Skeletal muscle cell (primary cell): ENCODE data around the gene C5orf15.

Experiments
- DNase-seq: peaks from one replicate; pipeline ENCODE4 v3.0.0-alpha.2; 2010; ENCODE audit warnings: low read depth
- H3K4me3 ChIP-seq: 2 replicates; pipeline ENCODE4 v1.5.1; 2011; ENCODE audit warnings: low read depth, mild to moderate bottlenecking, control low read depth, low read length, moderate library complexity

The C5orf15 gene

DNA sequence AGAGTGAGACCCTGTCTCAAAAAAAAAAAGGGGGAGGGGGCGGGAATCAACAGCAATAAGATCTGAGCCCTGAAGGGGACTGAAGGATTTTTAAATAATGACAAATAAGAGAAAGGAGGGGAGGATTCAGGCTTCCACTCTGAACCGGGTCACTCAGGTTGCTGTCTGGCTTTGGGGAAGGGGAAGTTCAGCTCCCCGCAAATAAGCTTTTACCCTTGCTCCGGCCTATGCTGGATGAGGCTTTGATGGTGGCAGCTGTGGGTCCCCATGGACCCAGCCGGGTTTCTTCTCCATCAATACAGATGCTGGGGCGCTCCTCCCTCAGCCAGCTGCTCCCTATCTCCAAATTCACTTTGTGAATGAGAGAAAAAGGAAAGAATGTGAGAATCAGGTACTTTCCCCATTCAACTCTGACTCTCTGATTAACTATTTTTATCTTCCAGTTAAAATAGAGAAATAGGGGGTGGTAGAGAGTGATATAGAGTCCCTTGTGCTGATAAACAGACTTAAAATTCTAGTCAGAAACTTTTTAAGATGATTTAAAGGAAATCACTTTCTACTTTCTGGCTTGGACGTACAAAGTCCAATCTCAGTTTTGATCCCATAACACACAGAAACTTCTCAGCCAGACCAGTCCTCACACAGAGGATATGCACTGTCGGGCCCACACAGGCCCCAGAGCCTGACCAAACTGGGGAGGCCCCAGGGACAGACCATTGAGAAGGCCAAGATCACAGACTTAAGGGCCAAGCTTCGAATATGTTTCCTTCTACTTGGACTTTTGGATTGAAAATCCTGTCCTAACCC, 39.6 kb downstream of the C5orf15 start:
- no peak overlapping the region for H3K4me3 ChIP-seq
- no peak for DNase-seq

- DNase-seq = no peak
Measured at GRCh38 chr5:133927300-133928180, 40.9 kb downstream of the C5orf15 start.

DNA sequence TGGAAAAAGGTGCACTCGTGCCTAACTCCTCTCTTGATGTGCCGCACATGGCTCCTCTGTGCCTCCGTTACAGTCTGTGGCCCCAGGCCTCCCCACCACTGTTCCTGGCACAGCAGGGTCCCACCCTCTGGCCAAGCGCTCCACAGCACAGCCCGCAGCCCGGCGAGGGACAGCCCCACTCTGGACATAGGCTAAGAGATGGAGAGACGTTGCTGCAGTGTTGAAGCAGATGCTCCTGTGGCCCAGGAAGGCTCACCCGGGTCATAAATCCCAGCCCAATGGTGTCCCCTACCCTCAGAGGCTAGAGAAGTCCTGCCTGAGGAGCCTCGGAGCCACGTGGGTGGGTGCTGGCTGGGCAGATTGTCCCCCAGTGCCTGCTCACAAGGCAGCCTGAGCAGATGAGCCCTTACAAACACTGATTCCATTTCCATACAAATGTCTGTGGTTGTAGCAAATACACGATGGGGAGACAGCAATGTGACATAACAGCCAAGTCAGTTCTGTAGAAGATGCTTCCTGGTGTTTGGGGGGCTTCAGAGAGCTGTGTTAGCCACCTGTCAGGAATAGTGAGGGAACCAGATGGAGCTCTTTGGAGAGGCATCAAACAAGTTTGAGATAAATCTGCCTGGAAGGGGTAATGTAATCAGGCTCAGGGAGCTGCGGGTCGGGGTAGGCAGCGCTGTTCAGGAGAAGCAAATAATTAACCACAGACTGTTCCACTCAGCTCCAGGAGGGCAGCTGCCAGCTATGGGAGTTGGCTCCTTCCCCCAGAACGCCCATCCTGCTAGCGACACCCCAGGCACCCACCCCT, 41.7 kb downstream of the C5orf15 start:
- no peak for DNase-seq
- H3K4me3 ChIP-seq = no peak overlapping the region

More at GRCh38 chr5:133927300-133928180, 40.9 kb downstream of the C5orf15 start:
- H3K4me3 ChIP-seq = no peak overlapping the region

DNA sequence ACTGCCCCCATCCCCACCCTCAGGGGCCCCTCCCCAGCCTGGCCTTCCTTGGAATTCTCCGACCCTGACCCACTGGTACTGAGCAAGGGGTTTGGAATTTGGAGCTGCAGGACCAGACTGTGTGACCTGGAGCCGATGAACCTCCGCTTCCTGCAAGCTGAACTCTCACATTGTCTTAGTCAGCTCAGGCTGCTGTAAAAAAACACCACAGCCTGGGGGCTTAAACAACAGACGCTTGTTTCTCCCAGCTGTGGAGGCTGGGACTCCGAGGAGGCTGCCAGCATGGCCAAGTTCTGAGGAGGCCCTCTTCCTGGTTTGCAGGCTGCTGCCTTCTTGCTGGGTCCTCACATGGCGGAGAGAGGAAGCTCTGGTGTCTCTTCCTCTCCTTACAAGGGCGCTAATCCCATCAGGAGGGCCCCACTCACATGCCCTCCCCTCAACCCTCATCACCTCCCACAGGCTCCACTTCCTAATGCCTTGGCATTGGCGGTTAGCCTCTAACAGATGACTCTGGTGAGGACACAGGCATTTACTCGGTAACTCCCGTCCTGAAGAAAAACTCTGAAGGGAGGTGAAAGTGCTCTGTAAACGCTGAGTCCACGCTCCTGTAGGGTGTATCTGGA, 42.4 kb downstream of the C5orf15 start:
- no peak overlapping the region for H3K4me3 ChIP-seq
- no peak for DNase-seq

DNA sequence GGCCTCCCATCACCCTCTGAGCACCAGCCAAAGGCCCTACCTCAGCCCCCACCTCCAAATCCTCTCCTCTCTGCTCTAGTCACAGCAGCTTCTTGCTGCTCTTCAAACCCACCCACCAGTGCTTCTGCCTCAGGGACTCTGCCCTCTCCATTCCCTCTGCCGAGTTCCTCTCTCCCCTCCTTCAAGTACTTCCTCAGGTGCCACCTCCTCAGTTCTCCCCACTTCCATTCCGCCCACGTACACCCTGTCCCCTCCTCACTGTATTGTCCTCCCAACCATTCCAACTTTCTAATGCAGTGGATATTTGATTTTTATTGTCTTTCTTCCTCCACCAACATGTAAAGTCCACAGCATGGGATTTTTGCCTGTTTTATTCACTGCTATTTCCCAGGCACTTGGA, 43.2 kb downstream of the C5orf15 start:
- no peak for DNase-seq
- H3K4me3 ChIP-seq = no peak overlapping the region

DNA sequence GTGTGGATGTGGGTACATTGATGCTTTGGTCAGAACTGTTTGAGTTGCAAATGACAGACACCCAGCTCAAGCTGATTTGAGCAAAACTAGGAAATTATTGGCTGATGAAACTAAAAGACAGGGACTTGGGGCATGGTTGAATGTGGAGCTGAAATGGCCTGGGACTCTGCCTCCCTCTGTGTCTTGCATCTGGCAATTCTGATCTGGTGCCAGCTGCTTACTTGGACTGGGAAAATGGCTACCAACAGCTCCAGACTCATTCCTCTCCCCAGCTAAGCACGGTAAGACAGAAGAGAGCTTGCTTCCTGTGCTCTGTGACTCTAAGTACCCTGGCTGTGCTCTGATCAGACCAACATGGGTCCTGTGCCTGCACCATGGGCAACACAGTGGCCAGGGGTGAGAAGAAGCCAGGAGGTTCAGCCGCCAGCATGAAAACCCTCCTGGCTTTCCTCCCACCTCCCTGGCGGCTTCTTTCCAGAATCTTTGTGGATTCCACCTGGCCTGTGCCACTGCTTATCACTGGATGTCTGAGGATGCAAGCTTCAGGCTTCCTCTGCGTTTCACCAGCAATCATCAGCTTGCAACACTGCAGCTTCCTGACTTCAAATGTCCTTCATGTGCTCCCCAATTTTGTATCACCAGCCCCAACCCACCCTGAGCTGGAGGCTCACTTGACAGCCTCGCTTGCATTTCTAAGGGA, 44.1 kb downstream of the C5orf15 start:
- no peak overlapping the region for H3K4me3 ChIP-seq
- no peak for DNase-seq

GRCh38 chr5:133921979-133922378, 46.4 kb downstream of the C5orf15 start:
- H3K4me3 ChIP-seq = no peak overlapping the region
- no peak for DNase-seq

GRCh38 chr5:133921069-133921468, 47.4 kb downstream of the C5orf15 start:
- H3K4me3 ChIP-seq = no peak overlapping the region
- DNase-seq = no peak

DNA sequence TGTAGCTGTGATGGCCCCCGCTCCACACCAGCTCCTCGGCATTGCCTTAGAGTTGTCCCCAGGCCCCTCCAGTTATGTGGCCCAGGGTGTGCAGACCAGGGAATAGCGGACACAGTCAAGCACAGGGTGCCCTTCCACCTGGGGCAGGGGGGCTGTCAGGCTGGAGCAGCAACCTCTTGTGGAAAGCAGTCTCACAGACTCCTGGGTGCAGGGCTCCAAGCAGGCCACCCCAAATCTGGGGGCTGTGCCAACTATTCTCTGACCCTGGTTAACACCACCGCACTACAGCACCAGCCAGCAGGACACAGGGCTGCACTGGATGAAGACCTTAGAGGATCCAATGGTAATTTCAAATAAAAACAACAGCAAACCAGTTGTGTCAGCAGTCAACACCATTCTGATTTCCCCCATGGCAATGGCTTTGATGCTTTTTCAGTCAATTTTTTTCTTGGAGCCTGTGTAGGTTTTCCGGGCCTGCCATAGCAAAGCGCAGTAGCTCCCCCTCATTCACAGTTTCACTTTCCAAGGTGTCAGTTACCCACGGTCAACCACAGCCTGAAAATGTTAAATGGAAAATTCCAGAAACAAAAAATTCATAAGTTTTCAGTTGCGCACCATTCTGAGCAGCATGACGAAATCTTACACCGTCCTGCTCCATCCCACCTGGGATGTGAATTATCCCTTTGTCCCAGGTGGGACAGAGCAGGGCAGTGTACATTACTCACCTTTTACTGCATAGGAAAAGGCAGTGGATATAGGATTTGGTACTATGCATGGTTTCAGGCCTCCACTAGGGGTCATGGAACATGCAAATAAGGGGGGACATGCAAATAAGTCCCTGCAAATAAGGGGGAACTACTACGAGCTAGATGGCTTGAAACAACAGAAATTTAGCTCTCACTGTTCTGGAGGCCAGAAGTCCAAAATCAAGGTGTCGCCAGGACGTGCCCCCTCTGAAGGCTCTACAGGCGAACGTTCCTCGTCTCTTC, 49.0 kb downstream of the C5orf15 start:
- DNase-seq = no peak

GRCh38 chr5:133918731-133919130, 49.7 kb downstream of the C5orf15 start:
- no peak for DNase-seq
- no peak overlapping the region for H3K4me3 ChIP-seq

More for the DNA sequence above, 49.0 kb downstream of the C5orf15 start:
- H3K4me3 ChIP-seq = no peak overlapping the region

GRCh38 chr5:133918316-133918715, 50.1 kb downstream of the C5orf15 start:
- H3K4me3 ChIP-seq = no peak overlapping the region
- no peak for DNase-seq

DNA sequence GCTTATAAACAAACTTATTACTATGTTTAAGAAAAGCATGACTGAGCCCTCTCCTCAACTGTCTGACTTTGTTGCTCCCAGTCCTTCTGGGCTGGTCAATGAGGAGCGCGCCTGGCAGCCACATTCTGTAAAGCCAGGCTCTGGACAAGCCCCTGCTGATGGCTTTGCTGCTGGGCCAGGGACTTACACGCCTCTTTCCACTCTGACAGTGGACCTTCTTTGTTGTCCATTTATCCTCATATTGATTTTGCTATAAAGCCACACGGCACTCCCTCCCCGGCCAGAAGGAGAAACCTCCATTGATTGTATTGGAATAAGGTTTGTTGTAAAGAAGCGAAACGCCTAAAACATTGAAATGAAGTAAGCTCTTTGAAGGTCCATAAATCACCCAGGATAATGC, 50.6 kb downstream of the C5orf15 start:
- no peak overlapping the region for H3K4me3 ChIP-seq
- DNase-seq = no peak

DNA sequence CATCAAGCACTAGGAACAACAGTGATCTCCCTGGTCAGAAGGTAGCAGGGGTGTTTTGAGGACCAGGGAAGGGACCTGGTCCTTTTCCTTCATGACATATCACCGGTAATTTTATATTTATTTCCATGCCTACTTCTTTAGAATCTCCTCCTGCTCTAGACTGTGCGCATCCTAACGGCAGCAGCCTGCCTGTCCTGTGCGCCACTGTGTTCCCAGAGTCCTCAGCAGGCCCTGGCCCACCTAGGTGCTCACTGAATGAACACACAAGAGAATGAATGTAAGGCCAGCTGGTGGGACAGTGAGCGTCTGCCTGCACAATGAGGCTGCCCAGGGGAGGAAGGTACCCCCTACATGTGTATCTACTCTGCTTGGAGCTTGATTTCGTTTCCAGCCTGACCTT, 51.5 kb downstream of the C5orf15 start:
- H3K4me3 ChIP-seq = no peak overlapping the region
- DNase-seq = no peak

DNA sequence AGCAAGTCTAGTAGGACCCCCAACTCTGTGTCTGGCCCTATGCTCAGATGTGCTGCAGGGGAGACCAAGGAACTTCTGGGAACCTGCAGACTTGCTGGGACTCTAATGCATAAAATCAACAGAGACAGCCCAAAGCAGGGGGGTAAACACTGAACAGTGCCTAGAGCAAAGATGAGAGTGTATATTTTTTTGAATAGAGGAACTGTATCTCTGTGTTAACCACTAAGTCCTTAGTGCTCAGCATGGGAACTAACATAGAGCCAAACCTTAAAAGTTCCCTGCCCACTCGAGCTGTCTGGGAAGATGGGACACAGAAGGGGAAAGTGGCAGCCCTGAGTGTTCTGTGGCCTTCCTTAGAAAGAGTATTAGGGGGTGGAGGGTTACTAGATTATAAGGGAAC, 51.9 kb downstream of the C5orf15 start:
- H3K4me3 ChIP-seq = no peak overlapping the region
- no peak for DNase-seq

GRCh38 chr5:133914434-133914833, 54.0 kb downstream of the C5orf15 start:
- H3K4me3 ChIP-seq = no peak overlapping the region
- no peak for DNase-seq

DNA sequence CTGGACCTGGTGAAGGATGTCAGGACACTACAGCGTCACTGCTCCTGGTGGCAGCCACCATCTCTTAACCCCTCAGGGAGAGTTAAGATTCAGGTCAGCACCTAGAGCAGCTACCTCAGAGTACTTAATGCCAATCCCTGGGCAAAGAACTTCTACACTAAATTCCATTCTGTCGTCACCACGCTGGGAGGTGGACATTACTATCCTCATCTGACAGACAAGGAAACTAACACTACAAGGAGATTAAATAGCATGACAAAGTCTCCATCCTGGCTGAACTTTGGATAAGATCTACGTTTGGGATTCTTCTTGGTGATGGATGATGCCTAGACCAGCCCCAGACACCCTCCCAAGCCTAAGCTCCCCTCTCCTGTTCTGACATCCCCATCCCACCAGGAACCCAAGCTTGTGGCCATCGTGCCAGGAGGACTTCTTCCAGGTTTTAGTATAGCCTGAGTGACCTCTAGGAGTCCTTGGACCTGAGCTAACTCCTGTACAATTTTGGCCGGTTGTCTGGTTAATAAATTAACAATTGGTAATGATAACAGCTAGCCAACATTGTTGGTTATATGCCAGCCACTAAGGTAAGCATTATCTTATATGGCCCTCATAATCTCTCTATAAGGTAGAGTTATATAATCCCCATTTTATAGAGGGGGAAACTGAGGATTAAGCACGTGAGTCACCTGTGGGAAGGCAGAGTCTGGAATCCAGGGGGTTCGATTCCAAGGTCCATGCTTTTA, 54.8 kb downstream of the C5orf15 start:
- DNase-seq = no peak
- no peak overlapping the region for H3K4me3 ChIP-seq

GRCh38 chr5:133912951-133913350, 55.5 kb downstream of the C5orf15 start:
- DNase-seq = no peak
- no peak overlapping the region for H3K4me3 ChIP-seq
